ENCODE measurements around the gene SMPD1. TPM values are rescaled to one million over a fixed set of nuclear protein-coding genes. Genes with fewer than 3 reads are reported as not detected.

Gene SMPD1
- total and polyA plus RNA-seq, 2 of the 8 experiments (the other 6 are each of a cell fraction or from before 2014, with no cell fraction given): 1.9 to 2.4 TPM

DNA sequence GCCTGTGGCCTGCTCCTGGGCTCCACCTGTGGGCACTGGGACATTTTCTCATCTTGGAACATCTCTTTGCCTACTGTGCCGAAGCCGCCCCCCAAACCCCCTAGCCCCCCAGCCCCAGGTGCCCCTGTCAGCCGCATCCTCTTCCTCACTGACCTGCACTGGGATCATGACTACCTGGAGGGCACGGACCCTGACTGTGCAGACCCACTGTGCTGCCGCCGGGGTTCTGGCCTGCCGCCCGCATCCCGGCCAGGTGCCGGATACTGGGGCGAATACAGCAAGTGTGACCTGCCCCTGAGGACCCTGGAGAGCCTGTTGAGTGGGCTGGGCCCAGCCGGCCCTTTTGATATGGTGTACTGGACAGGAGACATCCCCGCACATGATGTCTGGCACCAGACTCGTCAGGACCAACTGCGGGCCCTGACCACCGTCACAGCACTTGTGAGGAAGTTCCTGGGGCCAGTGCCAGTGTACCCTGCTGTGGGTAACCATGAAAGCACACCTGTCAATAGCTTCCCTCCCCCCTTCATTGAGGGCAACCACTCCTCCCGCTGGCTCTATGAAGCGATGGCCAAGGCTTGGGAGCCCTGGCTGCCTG, 1.4 kb downstream of the SMPD1 start (continued):
- TF ChIP-seq, protein P1, sequence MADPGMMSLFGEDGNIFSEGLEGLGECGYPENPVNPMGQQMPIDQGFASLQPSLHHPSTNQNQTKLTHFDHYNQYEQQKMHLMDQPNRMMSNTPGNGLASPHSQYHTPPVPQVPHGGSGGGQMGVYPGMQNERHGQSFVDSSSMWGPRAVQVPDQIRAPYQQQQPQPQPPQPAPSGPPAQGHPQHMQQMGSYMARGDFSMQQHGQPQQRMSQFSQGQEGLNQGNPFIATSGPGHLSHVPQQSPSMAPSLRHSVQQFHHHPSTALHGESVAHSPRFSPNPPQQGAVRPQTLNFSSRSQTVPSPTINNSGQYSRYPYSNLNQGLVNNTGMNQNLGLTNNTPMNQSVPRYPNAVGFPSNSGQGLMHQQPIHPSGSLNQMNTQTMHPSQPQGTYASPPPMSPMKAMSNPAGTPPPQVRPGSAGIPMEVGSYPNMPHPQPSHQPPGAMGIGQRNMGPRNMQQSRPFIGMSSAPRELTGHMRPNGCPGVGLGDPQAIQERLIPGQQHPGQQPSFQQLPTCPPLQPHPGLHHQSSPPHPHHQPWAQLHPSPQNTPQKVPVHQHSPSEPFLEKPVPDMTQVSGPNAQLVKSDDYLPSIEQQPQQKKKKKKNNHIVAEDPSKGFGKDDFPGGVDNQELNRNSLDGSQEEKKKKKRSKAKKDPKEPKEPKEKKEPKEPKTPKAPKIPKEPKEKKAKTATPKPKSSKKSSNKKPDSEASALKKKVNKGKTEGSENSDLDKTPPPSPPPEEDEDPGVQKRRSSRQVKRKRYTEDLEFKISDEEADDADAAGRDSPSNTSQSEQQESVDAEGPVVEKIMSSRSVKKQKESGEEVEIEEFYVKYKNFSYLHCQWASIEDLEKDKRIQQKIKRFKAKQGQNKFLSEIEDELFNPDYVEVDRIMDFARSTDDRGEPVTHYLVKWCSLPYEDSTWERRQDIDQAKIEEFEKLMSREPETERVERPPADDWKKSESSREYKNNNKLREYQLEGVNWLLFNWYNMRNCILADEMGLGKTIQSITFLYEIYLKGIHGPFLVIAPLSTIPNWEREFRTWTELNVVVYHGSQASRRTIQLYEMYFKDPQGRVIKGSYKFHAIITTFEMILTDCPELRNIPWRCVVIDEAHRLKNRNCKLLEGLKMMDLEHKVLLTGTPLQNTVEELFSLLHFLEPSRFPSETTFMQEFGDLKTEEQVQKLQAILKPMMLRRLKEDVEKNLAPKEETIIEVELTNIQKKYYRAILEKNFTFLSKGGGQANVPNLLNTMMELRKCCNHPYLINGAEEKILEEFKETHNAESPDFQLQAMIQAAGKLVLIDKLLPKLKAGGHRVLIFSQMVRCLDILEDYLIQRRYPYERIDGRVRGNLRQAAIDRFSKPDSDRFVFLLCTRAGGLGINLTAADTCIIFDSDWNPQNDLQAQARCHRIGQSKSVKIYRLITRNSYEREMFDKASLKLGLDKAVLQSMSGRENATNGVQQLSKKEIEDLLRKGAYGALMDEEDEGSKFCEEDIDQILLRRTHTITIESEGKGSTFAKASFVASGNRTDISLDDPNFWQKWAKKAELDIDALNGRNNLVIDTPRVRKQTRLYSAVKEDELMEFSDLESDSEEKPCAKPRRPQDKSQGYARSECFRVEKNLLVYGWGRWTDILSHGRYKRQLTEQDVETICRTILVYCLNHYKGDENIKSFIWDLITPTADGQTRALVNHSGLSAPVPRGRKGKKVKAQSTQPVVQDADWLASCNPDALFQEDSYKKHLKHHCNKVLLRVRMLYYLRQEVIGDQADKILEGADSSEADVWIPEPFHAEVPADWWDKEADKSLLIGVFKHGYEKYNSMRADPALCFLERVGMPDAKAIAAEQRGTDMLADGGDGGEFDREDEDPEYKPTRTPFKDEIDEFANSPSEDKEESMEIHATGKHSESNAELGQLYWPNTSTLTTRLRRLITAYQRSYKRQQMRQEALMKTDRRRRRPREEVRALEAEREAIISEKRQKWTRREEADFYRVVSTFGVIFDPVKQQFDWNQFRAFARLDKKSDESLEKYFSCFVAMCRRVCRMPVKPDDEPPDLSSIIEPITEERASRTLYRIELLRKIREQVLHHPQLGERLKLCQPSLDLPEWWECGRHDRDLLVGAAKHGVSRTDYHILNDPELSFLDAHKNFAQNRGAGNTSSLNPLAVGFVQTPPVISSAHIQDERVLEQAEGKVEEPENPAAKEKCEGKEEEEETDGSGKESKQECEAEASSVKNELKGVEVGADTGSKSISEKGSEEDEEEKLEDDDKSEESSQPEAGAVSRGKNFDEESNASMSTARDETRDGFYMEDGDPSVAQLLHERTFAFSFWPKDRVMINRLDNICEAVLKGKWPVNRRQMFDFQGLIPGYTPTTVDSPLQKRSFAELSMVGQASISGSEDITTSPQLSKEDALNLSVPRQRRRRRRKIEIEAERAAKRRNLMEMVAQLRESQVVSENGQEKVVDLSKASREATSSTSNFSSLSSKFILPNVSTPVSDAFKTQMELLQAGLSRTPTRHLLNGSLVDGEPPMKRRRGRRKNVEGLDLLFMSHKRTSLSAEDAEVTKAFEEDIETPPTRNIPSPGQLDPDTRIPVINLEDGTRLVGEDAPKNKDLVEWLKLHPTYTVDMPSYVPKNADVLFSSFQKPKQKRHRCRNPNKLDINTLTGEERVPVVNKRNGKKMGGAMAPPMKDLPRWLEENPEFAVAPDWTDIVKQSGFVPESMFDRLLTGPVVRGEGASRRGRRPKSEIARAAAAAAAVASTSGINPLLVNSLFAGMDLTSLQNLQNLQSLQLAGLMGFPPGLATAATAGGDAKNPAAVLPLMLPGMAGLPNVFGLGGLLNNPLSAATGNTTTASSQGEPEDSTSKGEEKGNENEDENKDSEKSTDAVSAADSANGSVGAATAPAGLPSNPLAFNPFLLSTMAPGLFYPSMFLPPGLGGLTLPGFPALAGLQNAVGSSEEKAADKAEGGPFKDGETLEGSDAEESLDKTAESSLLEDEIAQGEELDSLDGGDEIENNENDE (IDR thresholded peaks at IDR 0.05; ENCODE audit: insufficient replicate concordance, low read length): no peak
- TF ChIP-seq CBX5 (IDR thresholded peaks at IDR 0.05; ENCODE audit: low read depth, low read length) (no peak), SP4 (IDR thresholded peaks at IDR 0.05; ENCODE audit: low read length) (no peak), TAF7 (optimal IDR thresholded peaks at IDR 0.05; ENCODE audit: borderline replicate concordance, low read depth, low read length) (no peak)
